OCI-LY7 (cell line): ENCODE measurements around the gene CELF4. TPM values are rescaled to one million over a fixed set of nuclear protein-coding genes. Genes with fewer than 3 reads are reported as not detected.

Source experiments
- BruUV-seq: library from RNA; stranded (reverse); fragments of 400-500 nt; replicated peaks from 2 replicates; lab custom pipeline; 2021; lab: Mats Ljungman, UMichigan
- CTCF ChIA-PET: fragments of 300-600 bp; sonication (Branson Sonifier 250); formaldehyde crosslinking; loops from one replicate; lab custom pipeline; 2022; ENCODE audit warnings: antibody characterized with exemption; ENCODE audit not compliant: unreplicated experiment; lab: Charles Lee
- POLR2A ChIA-PET: fragments of 300-600 bp; sonication (Branson Sonifier 250); formaldehyde crosslinking; loops from one replicate; lab custom pipeline; 2022; ENCODE audit warnings: antibody characterized with exemption; lab: Charles Lee
- DNase-seq: peaks from one replicate; pipeline ENCODE4 v3.0.0-alpha.2; 2015; ENCODE audit warnings: low spot score
- H2AFZ ChIP-seq: fragments of 200-600 bp; sonication (generic), shearing (Covaris generic); 2 replicates; pipeline ENCODE4 v1.6.1; 2014; ENCODE audit warnings: mild to moderate bottlenecking, antibody characterized with exemption, low read length, moderate library complexity
- H3K27ac ChIP-seq: fragments of 200-600 bp; sonication (generic); 2 replicates; pipeline ENCODE4 v1.5.1; 2014; ENCODE audit warnings: mixed run types, low read depth, mild to moderate bottlenecking, moderate library complexity, low read length, inconsistent platforms; ENCODE audit not compliant: poor library complexity, severe bottlenecking
- H3K36me3 ChIP-seq: fragments of 200-600 bp; sonication (generic); 2 replicates; pipeline ENCODE4 v1.6.1; 2014; ENCODE audit warnings: mild to moderate bottlenecking, antibody characterized with exemption, low read length, moderate library complexity, mixed read lengths; ENCODE audit not compliant: insufficient read depth
- H3K4me1 ChIP-seq: fragments of 200-600 bp; sonication (generic); 2 replicates; pipeline ENCODE4 v1.5.1; 2014; ENCODE audit warnings: mild to moderate bottlenecking, low read length; ENCODE audit not compliant: insufficient read depth, poor library complexity, severe bottlenecking
- H3K4me2 ChIP-seq: fragments of 200-600 bp; sonication (generic); 2 replicates; pipeline ENCODE4 v1.6.1; 2014; ENCODE audit warnings: mild to moderate bottlenecking, low read length
- H3K4me3 ChIP-seq: fragments of 200-600 bp; sonication (generic); 2 replicates; pipeline ENCODE4 v1.5.1; 2014; ENCODE audit warnings: mild to moderate bottlenecking, low read depth, low read length; ENCODE audit not compliant: poor library complexity, severe bottlenecking
- H3K79me2 ChIP-seq: fragments of 200-600 bp; sonication (generic); 2 replicates; pipeline ENCODE4 v1.6.1; 2016; ENCODE audit warnings: low read depth, mild to moderate bottlenecking, low read length, moderate library complexity, mixed read lengths; ENCODE audit not compliant: insufficient read depth
- H3K9me2 ChIP-seq: fragments of 200-600 bp; sonication (generic); 2 replicates; pipeline ENCODE4 v1.6.1; 2016; ENCODE audit warnings: mild to moderate bottlenecking, low read length, mixed read lengths; ENCODE audit not compliant: insufficient read depth
- H3K9me3 ChIP-seq: fragments of 200-600 bp; sonication (generic); 2 replicates; pipeline ENCODE4 v1.6.1; 2014; ENCODE audit warnings: mild to moderate bottlenecking, mixed run types, low read length, mixed read lengths
- H4K20me1 ChIP-seq: fragments of 200-600 bp; sonication (generic); 2 replicates; pipeline ENCODE4 v1.6.1; 2014; ENCODE audit warnings: mild to moderate bottlenecking, antibody characterized with exemption, low read length, moderate library complexity, mixed read lengths; ENCODE audit not compliant: insufficient read depth
- EZH2phosphoT487 ChIP-seq: fragments of 200-600 bp; sonication (generic); IDR thresholded peaks from 2 replicates; pipeline ENCODE4 v1.6.1; 2018; ENCODE audit warnings: low read depth, borderline replicate concordance, mild to moderate bottlenecking, mixed run types, antibody characterized with exemption, low read length, moderate library complexity, mixed read lengths
- intact Hi-C: fragments of 100-400 bp; cut with micrococcal nuclease; formaldehyde crosslinking; loops from one replicate; pipeline ENCODE4 v1.10.0; 2022; ENCODE audit not compliant: unreplicated experiment
- total RNA-seq, 2 experiments: library from RNA; depleted of rRNA in 1 of 2; stranded (reverse); fragments of >200 nt in 1 of 2; shearing (Covaris generic) in 1 of 2; gene quantifications; 2 replicates each; pipeline ENCODE4 v1.2.3, GENCODE V29; 2014 to 2022
- TF ChIP-seq, protein P1 (sequence below): fragments of 200-600 bp; sonication (generic); conservative IDR thresholded peaks from 2 replicates; pipeline ENCODE4 v1.5.1; 2014; ENCODE audit warnings: mild to moderate bottlenecking, antibody characterized with exemption, low read length, moderate library complexity, mixed read lengths

The CELF4 gene
- total RNA-seq, 2 experiments from 2014 or later: not detected

DNA sequence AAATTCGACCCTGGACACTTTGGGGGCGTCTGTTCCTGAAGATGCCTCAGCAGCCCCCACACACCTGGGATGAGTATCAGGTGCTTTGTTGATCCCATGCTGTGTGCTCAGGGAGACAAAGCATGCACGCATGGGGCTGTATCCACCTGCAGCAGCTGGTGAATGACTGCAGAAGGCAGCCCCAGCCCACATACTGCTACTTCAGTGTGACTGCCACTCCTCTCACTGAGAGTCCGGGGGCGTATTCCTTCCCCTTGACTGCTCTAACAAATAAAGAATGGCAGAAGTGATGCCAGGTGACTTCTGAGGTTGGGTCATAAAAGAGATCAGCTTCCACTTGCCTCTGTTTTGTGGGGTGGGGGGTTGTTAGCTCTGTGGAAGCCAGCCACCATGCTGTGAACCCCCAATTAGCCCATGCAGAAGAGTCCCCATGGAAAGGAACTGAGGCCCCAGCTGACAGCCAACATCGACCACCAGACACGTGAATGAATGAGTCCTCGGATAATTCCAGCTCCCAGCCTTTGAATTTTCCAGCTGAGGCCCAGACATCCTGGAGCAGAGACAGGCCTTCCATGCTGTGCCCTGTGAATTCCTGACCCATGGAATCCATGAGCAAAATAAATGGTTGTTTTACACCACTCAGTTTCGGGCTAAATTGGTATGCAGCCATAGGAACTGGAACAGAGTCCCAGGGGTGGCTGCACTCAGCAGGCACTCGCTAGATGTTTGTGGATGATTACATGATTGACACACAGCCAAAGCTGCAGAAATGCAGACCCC lies 289.3 kb downstream of the CELF4 start:
- Histone ChIP-seq H3K36me3 (no peaks in the 10 kb centered on the region), H3K9me2 (no peaks in the 10 kb centered on the region), H3K79me2 (no peaks in the 10 kb centered on the region), H4K20me1 (no peaks in the 10 kb centered on the region), H3K4me2 (no peak overlapping the region), H3K9me3 (no peaks in the 10 kb centered on the region), H3K4me3 (no peak overlapping the region), H3K4me1 (no peaks in the 10 kb centered on the region), H2AFZ (no peak overlapping the region), H3K27ac (no peak overlapping the region)
- DNase-seq: no peak
- TF ChIP-seq, protein P1, sequence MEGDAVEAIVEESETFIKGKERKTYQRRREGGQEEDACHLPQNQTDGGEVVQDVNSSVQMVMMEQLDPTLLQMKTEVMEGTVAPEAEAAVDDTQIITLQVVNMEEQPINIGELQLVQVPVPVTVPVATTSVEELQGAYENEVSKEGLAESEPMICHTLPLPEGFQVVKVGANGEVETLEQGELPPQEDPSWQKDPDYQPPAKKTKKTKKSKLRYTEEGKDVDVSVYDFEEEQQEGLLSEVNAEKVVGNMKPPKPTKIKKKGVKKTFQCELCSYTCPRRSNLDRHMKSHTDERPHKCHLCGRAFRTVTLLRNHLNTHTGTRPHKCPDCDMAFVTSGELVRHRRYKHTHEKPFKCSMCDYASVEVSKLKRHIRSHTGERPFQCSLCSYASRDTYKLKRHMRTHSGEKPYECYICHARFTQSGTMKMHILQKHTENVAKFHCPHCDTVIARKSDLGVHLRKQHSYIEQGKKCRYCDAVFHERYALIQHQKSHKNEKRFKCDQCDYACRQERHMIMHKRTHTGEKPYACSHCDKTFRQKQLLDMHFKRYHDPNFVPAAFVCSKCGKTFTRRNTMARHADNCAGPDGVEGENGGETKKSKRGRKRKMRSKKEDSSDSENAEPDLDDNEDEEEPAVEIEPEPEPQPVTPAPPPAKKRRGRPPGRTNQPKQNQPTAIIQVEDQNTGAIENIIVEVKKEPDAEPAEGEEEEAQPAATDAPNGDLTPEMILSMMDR: no peak
- no peak for TF ChIP-seq EZH2phosphoT487
- ChIA-PET CTCF (no interaction called here), POLR2A (no interaction called here)
- no TSS peak for BruUV-seq
- intact Hi-C loops: no loop called here

DNA sequence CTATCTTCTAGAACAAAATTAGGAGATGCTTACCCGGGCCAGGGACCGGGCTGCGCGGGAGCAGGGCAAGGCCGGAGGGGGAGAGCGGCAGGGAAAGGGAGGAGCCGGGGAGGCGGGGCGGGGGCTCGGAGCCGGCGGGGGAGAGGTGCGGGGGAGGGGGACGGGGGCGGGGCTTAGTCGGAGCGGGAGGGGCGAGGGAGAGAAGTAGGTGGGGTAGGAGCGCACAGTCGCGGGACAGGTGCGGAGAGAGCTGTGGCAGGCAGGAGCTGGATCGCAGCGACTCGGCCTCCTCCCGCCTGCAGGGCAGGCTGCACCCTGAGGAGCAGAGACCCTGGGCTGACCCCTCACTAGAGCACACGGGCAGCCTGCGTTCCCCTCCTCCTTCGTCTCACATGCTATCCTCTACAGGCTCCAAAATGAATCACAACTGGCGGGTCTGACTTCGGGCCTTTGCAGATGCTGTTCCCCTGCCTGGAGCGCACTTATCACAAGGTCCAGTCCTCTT lies 290.3 kb downstream of the CELF4 start:
- H3K4me3 ChIP-seq: no peak overlapping the region
- no peak for DNase-seq
- TF ChIP-seq EZH2phosphoT487: no peak
- TF ChIP-seq, protein P1: no peak
- no peaks in the 10 kb centered on the region for H3K9me2 ChIP-seq
- H3K9me3 ChIP-seq: no peaks in the 10 kb centered on the region
- CTCF ChIA-PET: no interaction called here
- no peak overlapping the region for H3K27ac ChIP-seq
- no peaks in the 10 kb centered on the region for H4K20me1 ChIP-seq
- H3K79me2 ChIP-seq: no peaks in the 10 kb centered on the region
- no TSS peak for BruUV-seq
- H3K36me3 ChIP-seq: no peaks in the 10 kb centered on the region
- no peaks in the 10 kb centered on the region for H3K4me1 ChIP-seq
- no peak overlapping the region for H2AFZ ChIP-seq
- intact Hi-C loops: no loop called here
- POLR2A ChIA-PET: no interaction called here
- no peak overlapping the region for H3K4me2 ChIP-seq
